IPS-18a (cell line): Measurements from ENCODE around the gene LIMS1.

ENCODE experiments used
- H3K27ac ChIP-seq: one replicate; pipeline ENCODE4 v1.5.1; 2013; ENCODE audit warnings: low read length
- H3K27me3 ChIP-seq: one replicate; pipeline ENCODE4 v1.6.1; 2013; ENCODE audit warnings: mild to moderate bottlenecking, low read length; ENCODE audit not compliant: control insufficient read depth, insufficient read depth
- H3K36me3 ChIP-seq: one replicate; pipeline ENCODE4 v1.6.1; 2013; ENCODE audit warnings: low read depth, low read length; ENCODE audit not compliant: control insufficient read depth
- H3K4me1 ChIP-seq: one replicate; pipeline ENCODE4 v1.6.1; 2013; ENCODE audit warnings: low read depth, low read length; ENCODE audit not compliant: control insufficient read depth
- H3K4me3 ChIP-seq: one replicate; pipeline ENCODE4 v1.5.1; 2013; ENCODE audit warnings: low read length
- H3K9ac ChIP-seq: one replicate; pipeline ENCODE4 v1.6.1; 2013; ENCODE audit warnings: mild to moderate bottlenecking, low read length, moderate library complexity
- H3K9me3 ChIP-seq: one replicate; pipeline ENCODE4 v1.6.1; 2013; ENCODE audit warnings: low read depth, low read length; ENCODE audit not compliant: control insufficient read depth

Gene LIMS1

GRCh38 chr2:108575132-108575966 lies 41.1 kb downstream of the LIMS1 start:
- Histone ChIP-seq H3K4me3 (no peak overlapping the region), H3K9me3 (no peaks in the 10 kb centered on the region), H3K27me3 (no peaks in the 10 kb centered on the region), H3K27ac (no peak overlapping the region), H3K36me3 (no peaks in the 10 kb centered on the region), H3K9ac (no peak overlapping the region), H3K4me1 (peaks cover 14% of the 10 kb centered on the region)

- Histone ChIP-seq H3K4me3 (no peak overlapping the region), H3K27me3 (no peaks in the 10 kb centered on the region), H3K4me1 (peaks cover 14% of the 10 kb centered on the region), H3K9ac (no peak overlapping the region), H3K36me3 (no peaks in the 10 kb centered on the region), H3K27ac (no peak overlapping the region), H3K9me3 (no peaks in the 10 kb centered on the region)
These were observed 42.8 kb downstream of the LIMS1 start for GRCh38 chr2:108577099-108577498.

DNA sequence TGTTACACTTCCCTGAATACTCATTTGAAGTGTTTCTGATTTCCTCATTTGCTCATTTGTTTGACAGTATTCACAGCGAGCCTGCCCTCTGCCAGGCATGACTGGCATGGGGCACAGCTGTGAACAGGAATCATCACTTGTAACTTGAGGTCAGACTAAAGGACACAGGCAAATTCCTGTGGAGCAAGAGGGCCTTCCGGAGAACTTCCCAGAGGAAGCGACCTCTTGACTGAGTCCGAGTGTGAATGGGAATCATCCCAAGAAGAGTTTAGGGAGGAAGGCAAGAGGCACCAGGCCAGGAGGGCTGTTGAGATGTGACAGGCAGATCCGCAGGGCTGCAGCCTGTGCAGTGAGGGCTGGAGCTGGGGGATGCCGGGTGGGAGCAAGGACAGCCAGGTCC lies 45.4 kb downstream of the LIMS1 start:
- H3K36me3 ChIP-seq, result no peaks in the 10 kb centered on the region
- no peak overlapping the region for H3K4me3 ChIP-seq
- no peaks in the 10 kb centered on the region for H3K27me3 ChIP-seq
- no peak overlapping the region for H3K27ac ChIP-seq
- no peaks in the 10 kb centered on the region for H3K9me3 ChIP-seq
- no peak overlapping the region for H3K9ac ChIP-seq
- H3K4me1 ChIP-seq, result peaks cover 9% of the 10 kb centered on the region

GRCh38 chr2:108580050-108580449 lies 45.8 kb downstream of the LIMS1 start:
- no peak overlapping the region for H3K9ac ChIP-seq
- no peaks in the 10 kb centered on the region for H3K36me3 ChIP-seq
- H3K27me3 ChIP-seq, result no peaks in the 10 kb centered on the region
- H3K4me3 ChIP-seq, result no peak overlapping the region
- H3K27ac ChIP-seq, result no peak overlapping the region
- H3K4me1 ChIP-seq, result peaks cover 5% of the 10 kb centered on the region
- H3K9me3 ChIP-seq, result no peaks in the 10 kb centered on the region

DNA sequence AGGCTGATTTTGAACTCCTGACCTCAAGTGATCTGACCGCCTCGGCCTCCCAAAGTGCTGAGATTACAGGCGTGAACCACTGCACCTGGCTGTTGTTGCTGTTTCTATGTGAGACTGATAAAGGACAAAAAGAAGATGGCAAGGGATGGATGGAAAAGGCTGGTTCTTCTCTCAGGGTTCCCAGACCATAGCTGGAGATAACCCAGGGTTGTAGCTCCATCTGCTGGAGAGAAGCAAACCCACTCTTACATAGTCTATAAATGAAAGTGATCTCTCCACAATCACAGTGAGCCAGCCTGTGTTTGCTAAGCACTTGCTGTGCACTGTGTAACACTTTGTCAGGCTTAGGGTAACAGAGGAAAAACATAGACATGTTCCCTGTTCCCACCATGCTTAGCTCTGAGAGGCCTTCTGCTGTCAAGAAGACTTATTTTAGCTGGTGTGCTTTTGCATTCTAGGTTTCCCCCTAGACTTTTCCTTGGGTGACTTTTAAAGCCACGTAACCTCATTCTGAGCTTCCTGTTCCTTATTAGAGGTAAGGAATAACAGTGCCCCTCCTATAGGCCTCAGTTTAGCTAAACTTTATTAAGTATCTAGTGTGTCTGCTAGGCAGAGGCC lies 49.7 kb downstream of the LIMS1 start:
- H3K9me3 ChIP-seq, result no peaks in the 10 kb centered on the region
- no peak overlapping the region for H3K9ac ChIP-seq
- no peaks in the 10 kb centered on the region for H3K27me3 ChIP-seq
- H3K4me1 ChIP-seq, result peaks cover 9% of the 10 kb centered on the region
- H3K36me3 ChIP-seq, result no peaks in the 10 kb centered on the region
- no peak overlapping the region for H3K27ac ChIP-seq
- no peak overlapping the region for H3K4me3 ChIP-seq

DNA sequence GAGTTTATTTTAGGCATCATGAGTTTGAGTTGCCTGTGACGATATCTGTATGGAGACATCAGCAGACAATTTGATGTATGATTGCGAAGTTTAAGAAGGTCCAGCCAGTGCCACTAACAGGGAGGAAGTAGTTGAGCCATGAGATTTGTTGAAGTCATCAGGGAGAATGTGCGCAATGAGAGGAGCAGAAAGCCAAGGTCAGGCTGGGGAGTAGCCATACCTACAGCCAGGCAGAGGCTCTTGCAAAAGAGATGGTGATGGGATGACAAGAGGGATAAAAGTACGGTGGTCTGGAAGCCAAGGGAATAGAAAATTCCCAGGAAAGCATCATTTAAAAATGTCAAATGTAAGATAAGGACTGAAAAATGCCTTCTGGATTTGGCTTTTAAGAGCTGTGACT lies 51.2 kb downstream of the LIMS1 start:
- no peaks in the 10 kb centered on the region for H3K9me3 ChIP-seq
- peaks cover 9% of the 10 kb centered on the region for H3K4me1 ChIP-seq
- H3K36me3 ChIP-seq, result no peaks in the 10 kb centered on the region
- no peak overlapping the region for H3K9ac ChIP-seq
- no peaks in the 10 kb centered on the region for H3K27me3 ChIP-seq
- H3K27ac ChIP-seq, result no peak overlapping the region
- H3K4me3 ChIP-seq, result no peak overlapping the region

DNA sequence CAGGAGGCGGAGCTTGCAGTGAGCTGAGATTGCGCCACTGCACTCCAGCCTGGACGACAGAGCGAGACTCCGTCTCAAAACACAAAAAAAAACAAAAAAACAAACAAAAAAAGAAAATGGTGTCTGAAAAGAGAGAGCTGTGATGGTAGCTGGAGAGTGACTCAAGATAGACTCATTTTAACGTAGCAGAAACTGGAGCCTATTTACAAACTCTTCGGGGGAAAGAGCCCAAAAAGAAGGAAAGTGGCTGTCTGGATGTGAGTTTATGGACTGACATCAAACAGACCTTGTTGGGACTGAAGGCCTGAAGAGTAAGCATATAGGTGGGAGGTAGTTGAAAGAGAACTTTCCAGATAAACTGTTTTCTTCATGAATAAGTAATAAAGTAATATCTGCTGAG lies 51.8 kb downstream of the LIMS1 start:
- Histone ChIP-seq H3K4me3 (no peak overlapping the region), H3K9me3 (no peaks in the 10 kb centered on the region), H3K27ac (no peak overlapping the region), H3K36me3 (no peaks in the 10 kb centered on the region), H3K27me3 (no peaks in the 10 kb centered on the region), H3K9ac (no peak overlapping the region), H3K4me1 (peaks cover 9% of the 10 kb centered on the region)

- no peak overlapping the region for H3K27ac ChIP-seq
- no peaks in the 10 kb centered on the region for H3K36me3 ChIP-seq
- H3K27me3 ChIP-seq, result no peaks in the 10 kb centered on the region
- peaks cover 9% of the 10 kb centered on the region for H3K4me1 ChIP-seq
- H3K9ac ChIP-seq, result no peak overlapping the region
- H3K9me3 ChIP-seq, result no peaks in the 10 kb centered on the region
- no peak overlapping the region for H3K4me3 ChIP-seq
These were observed 52.4 kb downstream of the LIMS1 start for GRCh38 chr2:108586631-108587030.

- no peaks in the 10 kb centered on the region for H3K27me3 ChIP-seq
These were observed 53.4 kb downstream of the LIMS1 start for GRCh38 chr2:108587621-108588020.

GRCh38 chr2:108588070-108588668 lies 53.9 kb downstream of the LIMS1 start:
- H3K36me3 ChIP-seq, result no peaks in the 10 kb centered on the region
- H3K9ac ChIP-seq, result no peak overlapping the region
- no peaks in the 10 kb centered on the region for H3K9me3 ChIP-seq
- H3K4me1 ChIP-seq, result peaks cover 13% of the 10 kb centered on the region
- H3K4me3 ChIP-seq, result no peak overlapping the region
- no peaks in the 10 kb centered on the region for H3K27me3 ChIP-seq
- H3K27ac ChIP-seq, result no peak overlapping the region

More at GRCh38 chr2:108587621-108588020, 53.4 kb downstream of the LIMS1 start:
- Histone ChIP-seq H3K36me3 (no peaks in the 10 kb centered on the region), H3K9me3 (no peaks in the 10 kb centered on the region), H3K4me3 (no peak overlapping the region), H3K27ac (no peak overlapping the region), H3K9ac (no peak overlapping the region), H3K4me1 (peaks cover 9% of the 10 kb centered on the region)

DNA sequence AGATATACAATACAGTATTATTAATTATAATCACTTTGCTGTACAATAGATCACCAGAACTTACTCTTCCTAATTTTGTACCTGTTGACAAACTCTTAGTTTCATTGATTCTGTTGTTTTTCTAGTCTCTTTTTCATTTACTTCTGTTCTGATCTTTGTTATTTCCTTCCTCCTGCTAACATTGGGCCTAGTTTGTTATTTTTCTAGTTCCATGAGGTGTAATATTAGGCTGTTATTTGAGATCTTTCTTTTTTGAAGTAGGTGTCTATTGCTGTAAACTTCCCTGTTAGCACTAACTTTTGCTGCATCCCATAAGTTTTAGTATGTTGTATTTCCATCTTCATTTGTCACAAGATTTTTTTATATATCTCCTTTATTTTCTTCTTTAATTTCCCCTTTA lies 55.1 kb downstream of the LIMS1 start:
- Histone ChIP-seq H3K4me1 (peaks cover 23% of the 10 kb centered on the region), H3K4me3 (no peak overlapping the region)

More for the DNA sequence above, 55.1 kb downstream of the LIMS1 start:
- Histone ChIP-seq H3K27ac (no peak overlapping the region), H3K27me3 (no peaks in the 10 kb centered on the region), H3K36me3 (no peaks in the 10 kb centered on the region), H3K9ac (no peak overlapping the region), H3K9me3 (no peaks in the 10 kb centered on the region)
